ENCODE results near the gene SLC6A5. TPM values are rescaled to one million over a fixed set of nuclear protein-coding genes. Genes with fewer than 3 reads are reported as not detected.

SLC6A5 gene
- total and polyA plus RNA-seq, 2 donors (not counting 3 experiments of a cell fraction or from before 2014, with no cell fraction given), result not detected

DNA sequence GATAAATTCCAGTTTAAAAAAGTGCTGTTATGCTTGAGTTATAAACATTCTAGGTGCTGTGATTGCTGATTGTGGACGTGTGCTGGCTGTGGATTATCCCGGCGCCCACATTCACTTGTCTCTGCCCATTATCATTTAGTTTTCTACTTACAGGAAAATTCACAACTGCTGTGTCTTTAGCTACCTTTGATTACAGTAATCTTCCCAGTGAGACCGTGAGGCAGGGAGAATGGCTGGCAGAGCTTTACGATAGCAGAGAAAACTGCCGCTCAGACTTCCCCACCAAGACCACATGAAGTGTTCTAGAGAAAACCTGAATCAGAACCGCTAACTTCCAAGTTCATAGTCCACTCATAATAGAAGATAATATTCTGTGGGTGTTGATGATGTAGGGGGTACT lies 35.4 kb downstream of the SLC6A5 start:
- Histone ChIP-seq H3K27ac (ENCODE audit: insufficient read depth, low read depth, low read length) (no peak overlapping the region), H3K4me1 (ENCODE audit: control insufficient read depth, extremely low read depth, insufficient read depth, low read length) (no peaks in the 10 kb centered on the region), H3K4me2 (ENCODE audit: insufficient read depth, low read length) (no peak overlapping the region), H3K36me3 (ENCODE audit: control insufficient read depth in 2 of 2, extremely low read depth in 1 of 2, insufficient read depth in 2 of 2, low read length in 2 of 2) (no peaks in the 10 kb centered on the region), H3K9ac (replicated peaks; ENCODE audit: extremely low read depth, insufficient read depth, low read length) (no peak overlapping the region), H4K20me1 (replicated peaks; ENCODE audit: control insufficient read depth, extremely low read depth, insufficient read depth, low read length) (no peaks in the 10 kb centered on the region), H3K9me3 (replicated peaks; ENCODE audit: control insufficient read depth, insufficient read depth, low read length) (no peaks in the 10 kb centered on the region), H2AFZ (ENCODE audit: low read depth, low read length) (no peak overlapping the region), H3K27me3 (ENCODE audit: control insufficient read depth in 2 of 2, insufficient read depth in 2 of 2, low read length in 2 of 2) (no peaks in the 10 kb centered on the region), H3K79me2 (ENCODE audit: control insufficient read depth, insufficient read depth, low read length) (no peaks in the 10 kb centered on the region), H3K9me1 (replicated peaks; ENCODE audit: control insufficient read depth, extremely low read depth, insufficient read depth, low read length) (no peaks in the 10 kb centered on the region), H3K4me3 (replicated peaks in 1 of 3; ENCODE audit: insufficient read depth in 1 of 3, low read depth in 1 of 3, low read length in 3 of 3) (no peak overlapping the region)
- dilution Hi-C loops (cut with MboI; ENCODE audit: extremely low pct_ligation_motif_present, low sequenced_read_pairs), result no loop called here
- TF ChIP-seq POLR2AphosphoS5 (IDR thresholded peaks at IDR 0.05; ENCODE audit: insufficient read depth, low read depth, low read length), result no peak
- TF ChIP-seq, protein P1, sequence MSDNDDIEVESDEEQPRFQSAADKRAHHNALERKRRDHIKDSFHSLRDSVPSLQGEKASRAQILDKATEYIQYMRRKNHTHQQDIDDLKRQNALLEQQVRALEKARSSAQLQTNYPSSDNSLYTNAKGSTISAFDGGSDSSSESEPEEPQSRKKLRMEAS (IDR thresholded peaks at IDR 0.05; ENCODE audit: insufficient read depth, insufficient read length), result no peak
- TF ChIP-seq JUN (IDR thresholded peaks at IDR 0.05; ENCODE audit: borderline replicate concordance, insufficient read depth, insufficient read length, low read depth), result no peak
- no peak for TF ChIP-seq POLR2A (IDR thresholded peaks at IDR 0.05; ENCODE audit: low read depth, low read length)
- TF ChIP-seq EZH2 (IDR thresholded peaks at IDR 0.05; ENCODE audit: borderline replicate concordance, low read depth, low read length, severe bottlenecking), result no peak
- FAIRE-seq (no peak), DNase-seq (ENCODE audit: low read depth, low spot score) (no peak)
- CTCF ChIA-PET, result no interaction called here
- POLR2A ChIA-PET, result no interaction called here
- no TSS peak for BruUV-seq (replicated peaks)
- intact Hi-C loops (cut with micrococcal nuclease), result no loop called here

DNA sequence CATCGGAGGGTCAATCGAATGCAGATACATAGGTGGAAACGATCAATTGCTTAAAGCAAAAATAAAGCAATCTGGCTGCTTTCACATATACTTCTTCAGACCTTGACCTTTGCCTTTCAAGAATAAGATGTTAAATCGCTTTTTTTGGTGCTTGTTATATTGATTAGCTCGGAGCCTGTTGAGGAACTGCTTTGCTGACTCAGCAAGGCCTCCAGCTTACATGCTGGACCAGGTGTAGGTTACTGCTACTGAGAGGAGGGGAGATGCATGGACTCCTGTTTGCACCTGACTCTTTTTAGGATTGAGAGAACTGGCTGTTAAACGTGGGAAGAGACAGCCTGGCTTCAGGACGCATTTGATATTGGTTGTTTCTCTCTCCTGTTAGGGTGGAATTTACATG lies 38.7 kb downstream of the SLC6A5 start:
- H3K27me3 ChIP-seq (ENCODE audit: control insufficient read depth in 2 of 2, insufficient read depth in 2 of 2, low read length in 2 of 2), result no peaks in the 10 kb centered on the region
- no peaks in the 10 kb centered on the region for H3K79me2 ChIP-seq (ENCODE audit: control insufficient read depth, insufficient read depth, low read length)
- no peaks in the 10 kb centered on the region for H3K9me3 ChIP-seq (replicated peaks; ENCODE audit: control insufficient read depth, insufficient read depth, low read length)
- dilution Hi-C loops (cut with MboI; ENCODE audit: extremely low pct_ligation_motif_present, low sequenced_read_pairs) (no loop called here), intact Hi-C loops (cut with micrococcal nuclease) (no loop called here)
- no peak for DNase-seq (ENCODE audit: low read depth, low spot score)
- ChIA-PET CTCF (interaction anchor here (0.9 kb wide), 1 partner anchor 10 kb away, joined by 3 read pairs; no protein-coding TSS in a partner anchor), POLR2A (no interaction called here)
- no peaks in the 10 kb centered on the region for H3K4me1 ChIP-seq (ENCODE audit: control insufficient read depth, extremely low read depth, insufficient read depth, low read length)
- TF ChIP-seq EZH2 (IDR thresholded peaks at IDR 0.05; ENCODE audit: borderline replicate concordance, low read depth, low read length, severe bottlenecking) (no peak), GATA2 (IDR thresholded peaks at IDR 0.05; ENCODE audit: insufficient read depth, insufficient read length, low read depth, low read length) (no peak), CTCF (IDR thresholded peaks at IDR 0.05; ENCODE audit: extremely low read depth in 1 of 2, insufficient read depth in 1 of 2, low read depth in 1 of 2, low read length in 2 of 2) (no peak), JUN (IDR thresholded peaks at IDR 0.05; ENCODE audit: borderline replicate concordance, insufficient read depth, insufficient read length, low read depth) (no peak), MYC (IDR thresholded peaks at IDR 0.05; ENCODE audit: low read depth, low read length) (no peak), FOS (IDR thresholded peaks at IDR 0.05; ENCODE audit: borderline replicate concordance, insufficient read depth, low read length) (no peak), POLR2AphosphoS5 (IDR thresholded peaks at IDR 0.05; ENCODE audit: insufficient read depth, low read depth, low read length) (no peak), POLR2A (IDR thresholded peaks at IDR 0.05; ENCODE audit: low read depth, low read length) (no peak)
- TF ChIP-seq, protein P1 (IDR thresholded peaks at IDR 0.05; ENCODE audit: insufficient read depth, insufficient read length), result no peak
- H3K9me1 ChIP-seq (replicated peaks; ENCODE audit: control insufficient read depth, extremely low read depth, insufficient read depth, low read length), result no peaks in the 10 kb centered on the region
- no TSS peak for BruUV-seq (replicated peaks)
- H2AFZ ChIP-seq (ENCODE audit: low read depth, low read length), result no peak overlapping the region
- H4K20me1 ChIP-seq (replicated peaks; ENCODE audit: control insufficient read depth, extremely low read depth, insufficient read depth, low read length), result no peaks in the 10 kb centered on the region
- no peak overlapping the region for H3K4me2 ChIP-seq (ENCODE audit: insufficient read depth, low read length)
- no peak overlapping the region for H3K27ac ChIP-seq (ENCODE audit: insufficient read depth, low read depth, low read length)
- no peak overlapping the region for H3K9ac ChIP-seq (replicated peaks; ENCODE audit: extremely low read depth, insufficient read depth, low read length)
- no peaks in the 10 kb centered on the region for H3K36me3 ChIP-seq (ENCODE audit: control insufficient read depth in 2 of 2, extremely low read depth in 1 of 2, insufficient read depth in 2 of 2, low read length in 2 of 2)
- FAIRE-seq, result no peak
- H3K4me3 ChIP-seq (replicated peaks in 1 of 3; ENCODE audit: insufficient read depth in 1 of 3, low read depth in 1 of 3, low read length in 3 of 3), result no peak overlapping the region

Measured in endothelial cell of umbilical vein (primary cell).